ENCODE data around the gene C1R. TPM values are rescaled to one million over a fixed set of nuclear protein-coding genes. Genes with fewer than 3 reads are reported as not detected.
"Not testable (repeated sequence)": the region's sequence is repeated elsewhere in the genome, so short reads cannot be mapped to it uniquely, and the experiment has no call there.

C1R gene
- total and polyA plus RNA-seq, 4 donors = 148 to 1,570 (median 964) TPM

- intact Hi-C loops (cut with DNase I) = no loop called here
- ATAC-seq (ENCODE audit: low FRiP score) = no peak
- no peaks in the 10 kb centered on the region for H3K27me3 ChIP-seq (ENCODE audit: control insufficient read depth in 1 of 2, insufficient read depth in 2 of 2, low read length in 1 of 2)
- DNase-seq = no peak
- no peaks in the 10 kb centered on the region for H3K4me1 ChIP-seq (ENCODE audit: control insufficient read depth in 1 of 2, insufficient read depth in 2 of 2, low read length in 2 of 2)
- no peak overlapping the region for H3K4me3 ChIP-seq (ENCODE audit: low read length in 2 of 2)
- H3K27ac ChIP-seq (ENCODE audit: low read depth in 1 of 2, low read length in 2 of 2) = no peak overlapping the region
- 89 to 90% methylated on average over 4 of the region's 4 CpGs for WGBS, 2 donors
- no peaks in the 10 kb centered on the region for H3K36me3 ChIP-seq (ENCODE audit: control insufficient read depth in 1 of 2, insufficient read depth in 2 of 2, low read length in 1 of 2)
- no peaks in the 10 kb centered on the region for H3K9me3 ChIP-seq (ENCODE audit: control insufficient read depth, low read length)
These were observed 37.3 kb downstream of the C1R start for GRCh38 chr12:7054925-7055324.

- H3K9me3 ChIP-seq (ENCODE audit: control insufficient read depth, low read length); ATAC-seq (ENCODE audit: low FRiP score); intact Hi-C loops (cut with DNase I); DNase-seq; H3K4me3 ChIP-seq (ENCODE audit: low read length in 2 of 2); H3K27me3 ChIP-seq (ENCODE audit: control insufficient read depth in 1 of 2, insufficient read depth in 2 of 2, low read length in 1 of 2); H3K4me1 ChIP-seq (ENCODE audit: control insufficient read depth in 1 of 2, insufficient read depth in 2 of 2, low read length in 2 of 2); H3K36me3 ChIP-seq (ENCODE audit: control insufficient read depth in 1 of 2, insufficient read depth in 2 of 2, low read length in 1 of 2); H3K27ac ChIP-seq (ENCODE audit: low read depth in 1 of 2, low read length in 2 of 2): not testable (repeated sequence)
- whole genome bisulfite sequencing, 2 donors = 96% methylated on average over 3 of the region's 3 CpGs
These were observed 42.3 kb downstream of the C1R start for GRCh38 chr12:7049973-7050372.

GRCh38 chr12:7049445-7049951, 42.7 kb downstream of the C1R start:
- ATAC-seq (ENCODE audit: low FRiP score); H3K9me3 ChIP-seq (ENCODE audit: control insufficient read depth, low read length); H3K27me3 ChIP-seq (ENCODE audit: control insufficient read depth in 1 of 2, insufficient read depth in 2 of 2, low read length in 1 of 2); H3K36me3 ChIP-seq (ENCODE audit: control insufficient read depth in 1 of 2, insufficient read depth in 2 of 2, low read length in 1 of 2); intact Hi-C loops (cut with DNase I); DNase-seq; H3K27ac ChIP-seq (ENCODE audit: low read depth in 1 of 2, low read length in 2 of 2); H3K4me3 ChIP-seq (ENCODE audit: low read length in 2 of 2); H3K4me1 ChIP-seq (ENCODE audit: control insufficient read depth in 1 of 2, insufficient read depth in 2 of 2, low read length in 2 of 2): not testable (repeated sequence)
- 81 to 84% methylated on average over 10 of the region's 10 CpGs for WGBS, 2 donors

- intact Hi-C loops (cut with DNase I) = no loop called here
- Histone ChIP-seq H3K9me3 (ENCODE audit: control insufficient read depth, low read length) (no peaks in the 10 kb centered on the region), H3K27me3 (ENCODE audit: control insufficient read depth in 1 of 2, insufficient read depth in 2 of 2, low read length in 1 of 2) (no peaks in the 10 kb centered on the region), H3K36me3 (ENCODE audit: control insufficient read depth in 1 of 2, insufficient read depth in 2 of 2, low read length in 1 of 2) (no peaks in the 10 kb centered on the region), H3K27ac (ENCODE audit: low read depth in 1 of 2, low read length in 2 of 2) (no peak overlapping the region), H3K4me3 (ENCODE audit: low read length in 2 of 2) (no peak overlapping the region), H3K4me1 (ENCODE audit: control insufficient read depth in 1 of 2, insufficient read depth in 2 of 2, low read length in 2 of 2) (no peaks in the 10 kb centered on the region)
- no peak for DNase-seq
- WGBS, 2 donors = 63 to 73% methylated on average over 5 of the region's 5 CpGs
- ATAC-seq (ENCODE audit: low FRiP score) = no peak
These were observed 44.9 kb downstream of the C1R start for GRCh38 chr12:7047306-7047705.

DNA sequence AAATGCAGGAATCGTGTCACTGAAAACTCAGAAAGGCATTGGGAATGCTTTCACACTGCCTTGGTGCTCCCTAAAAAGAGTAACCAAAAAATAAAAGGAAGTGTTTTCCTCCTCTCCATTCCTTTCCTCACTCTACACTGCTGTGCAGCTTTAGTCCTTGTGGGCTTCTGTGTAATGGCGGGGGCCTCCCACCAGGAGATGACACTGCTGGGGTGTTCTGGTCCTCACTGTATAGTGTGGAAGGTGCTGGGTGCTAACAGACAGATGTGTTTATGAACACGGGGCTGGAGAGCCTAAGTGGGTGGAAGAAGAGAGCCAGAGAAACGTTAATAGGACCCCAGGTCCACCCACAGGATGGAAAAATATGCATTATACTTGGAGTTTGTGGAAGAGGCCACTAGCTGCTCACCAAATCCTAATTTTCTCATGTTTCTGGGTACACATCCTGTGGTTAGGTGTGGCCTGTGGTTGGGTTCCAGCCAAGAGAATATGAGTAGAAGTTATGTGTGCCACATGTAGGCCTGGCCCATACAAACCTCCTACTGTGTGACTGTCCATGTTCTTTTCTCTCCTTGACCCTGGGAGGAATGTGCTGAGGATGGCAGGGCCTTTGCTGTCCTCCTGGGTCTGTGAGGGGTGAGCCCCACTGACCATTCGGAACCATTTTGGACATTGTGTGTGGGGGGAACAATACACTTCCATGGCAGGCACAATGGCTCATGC, 45.7 kb downstream of the C1R start:
- DNase-seq (no peak), ATAC-seq (ENCODE audit: low FRiP score) (no peak)
- Histone ChIP-seq H3K36me3 (ENCODE audit: control insufficient read depth in 1 of 2, insufficient read depth in 2 of 2, low read length in 1 of 2) (no peaks in the 10 kb centered on the region), H3K4me3 (ENCODE audit: low read length in 2 of 2) (no peak overlapping the region), H3K9me3 (ENCODE audit: control insufficient read depth, low read length) (no peaks in the 10 kb centered on the region), H3K27ac (ENCODE audit: low read depth in 1 of 2, low read length in 2 of 2) (no peak overlapping the region), H3K4me1 (ENCODE audit: control insufficient read depth in 1 of 2, insufficient read depth in 2 of 2, low read length in 2 of 2) (no peaks in the 10 kb centered on the region), H3K27me3 (ENCODE audit: control insufficient read depth in 1 of 2, insufficient read depth in 2 of 2, low read length in 1 of 2) (no peaks in the 10 kb centered on the region)
- 82 to 83% methylated on average over 5 of the region's 5 CpGs for WGBS, 2 donors
- intact Hi-C loops (cut with DNase I) = no loop called here

DNA sequence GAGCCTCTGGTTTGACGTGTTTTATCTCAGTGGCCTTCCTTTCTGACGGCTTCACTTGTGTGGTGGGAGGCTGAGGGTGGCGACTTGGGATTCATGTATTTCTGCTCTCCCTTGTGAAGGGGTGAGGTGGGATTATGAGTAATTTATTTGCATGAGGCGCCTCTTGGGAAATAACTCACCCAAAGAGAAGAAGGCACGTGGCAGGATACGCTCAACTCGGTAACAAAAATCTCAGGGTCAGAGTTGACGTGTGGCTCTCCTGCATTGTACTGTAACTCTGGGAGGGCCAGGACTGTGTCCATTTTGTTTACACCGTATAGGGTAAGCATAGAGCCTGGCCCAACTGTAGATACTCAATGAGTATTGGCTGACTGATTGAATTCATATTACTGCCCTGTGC, 46.3 kb downstream of the C1R start:
- no peaks in the 10 kb centered on the region for H3K36me3 ChIP-seq (ENCODE audit: control insufficient read depth in 1 of 2, insufficient read depth in 2 of 2, low read length in 1 of 2)
- no peak for DNase-seq
- H3K27me3 ChIP-seq (ENCODE audit: control insufficient read depth in 1 of 2, insufficient read depth in 2 of 2, low read length in 1 of 2) = no peaks in the 10 kb centered on the region
- no peaks in the 10 kb centered on the region for H3K9me3 ChIP-seq (ENCODE audit: control insufficient read depth, low read length)
- no peak overlapping the region for H3K27ac ChIP-seq (ENCODE audit: low read depth in 1 of 2, low read length in 2 of 2)
- WGBS, 2 donors = 86 to 90% methylated on average over 9 of the region's 9 CpGs
- no peak overlapping the region for H3K4me3 ChIP-seq (ENCODE audit: low read length in 2 of 2)
- intact Hi-C loops (cut with DNase I) = no loop called here
- ATAC-seq (ENCODE audit: low FRiP score) = no peak
- H3K4me1 ChIP-seq (ENCODE audit: control insufficient read depth in 1 of 2, insufficient read depth in 2 of 2, low read length in 2 of 2) = no peaks in the 10 kb centered on the region

DNA sequence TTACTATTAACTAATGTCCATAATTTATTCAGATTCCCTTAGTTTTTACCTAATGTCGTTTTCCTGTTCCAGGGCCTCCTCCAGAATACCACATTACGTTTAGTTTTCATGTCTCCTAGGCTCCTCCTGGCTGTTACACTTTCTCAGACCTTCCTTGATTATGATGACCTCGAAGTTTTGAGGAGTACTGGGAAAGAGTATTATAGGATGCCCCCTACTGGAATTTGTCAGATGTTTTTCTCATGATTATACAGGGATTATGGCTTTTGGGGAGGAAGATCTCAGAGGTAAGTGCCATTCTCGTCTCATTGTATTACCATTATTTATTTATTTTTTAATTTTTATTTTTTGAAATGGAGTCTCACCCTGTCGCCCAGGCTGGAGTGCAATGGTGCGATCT, 49.4 kb downstream of the C1R start:
- DNase-seq = no peak
- WGBS, 2 donors = 45 to 47% methylated on average over 6 of the region's 6 CpGs

DNA sequence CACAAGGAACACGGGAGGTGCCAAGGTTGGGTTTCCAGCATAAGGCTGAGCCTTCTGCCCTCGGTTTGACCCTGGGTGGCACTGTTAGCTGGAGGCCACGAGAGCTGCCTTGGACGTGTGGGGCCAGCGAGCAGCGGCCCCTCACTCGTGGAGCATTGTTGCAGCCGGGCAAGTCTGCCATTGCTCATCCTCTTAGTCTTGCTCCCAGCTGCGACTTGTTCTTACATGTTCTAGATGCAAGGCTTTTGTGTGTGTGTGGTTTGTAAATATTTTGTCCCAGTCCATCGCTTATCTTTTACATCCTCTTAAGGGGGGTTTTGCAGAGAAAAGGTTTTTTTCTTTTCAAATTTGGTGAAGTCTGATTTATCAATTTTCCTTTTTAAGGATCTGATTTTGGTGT, 52.8 kb downstream of the C1R start:
- WGBS, 2 donors = 81 to 86% methylated on average over 10 of the region's 10 CpGs
- ATAC-seq (ENCODE audit: low FRiP score) (no peak), DNase-seq (no peak)
- Histone ChIP-seq H3K9me3 (ENCODE audit: control insufficient read depth, low read length) (no peaks in the 10 kb centered on the region), H3K36me3 (ENCODE audit: control insufficient read depth in 1 of 2, insufficient read depth in 2 of 2, low read length in 1 of 2) (no peaks in the 10 kb centered on the region), H3K27ac (ENCODE audit: low read depth in 1 of 2, low read length in 2 of 2) (no peak overlapping the region), H3K4me3 (ENCODE audit: low read length in 2 of 2) (no peak overlapping the region), H3K4me1 (ENCODE audit: control insufficient read depth in 1 of 2, insufficient read depth in 2 of 2, low read length in 2 of 2) (no peaks in the 10 kb centered on the region), H3K27me3 (ENCODE audit: control insufficient read depth in 1 of 2, insufficient read depth in 2 of 2, low read length in 1 of 2) (no peaks in the 10 kb centered on the region)
- intact Hi-C loops (cut with DNase I) = no loop called here

More for the DNA sequence above, 49.4 kb downstream of the C1R start:
- Histone ChIP-seq H3K36me3 (ENCODE audit: control insufficient read depth in 1 of 2, insufficient read depth in 2 of 2, low read length in 1 of 2) (no peaks in the 10 kb centered on the region), H3K9me3 (ENCODE audit: control insufficient read depth, low read length) (no peaks in the 10 kb centered on the region), H3K4me1 (ENCODE audit: control insufficient read depth in 1 of 2, insufficient read depth in 2 of 2, low read length in 2 of 2) (no peaks in the 10 kb centered on the region), H3K27ac (ENCODE audit: low read depth in 1 of 2, low read length in 2 of 2) (no peak overlapping the region), H3K27me3 (ENCODE audit: control insufficient read depth in 1 of 2, insufficient read depth in 2 of 2, low read length in 1 of 2) (no peaks in the 10 kb centered on the region), H3K4me3 (ENCODE audit: low read length in 2 of 2) (no peak overlapping the region)
- ATAC-seq (ENCODE audit: low FRiP score) = no peak
- intact Hi-C loops (cut with DNase I) = no loop called here

- Histone ChIP-seq H3K27me3 (ENCODE audit: control insufficient read depth in 1 of 2, insufficient read depth in 2 of 2, low read length in 1 of 2) (no peaks in the 10 kb centered on the region), H3K4me3 (ENCODE audit: low read length in 2 of 2) (no peak overlapping the region), H3K9me3 (ENCODE audit: control insufficient read depth, low read length) (no peaks in the 10 kb centered on the region), H3K27ac (ENCODE audit: low read depth in 1 of 2, low read length in 2 of 2) (no peak overlapping the region), H3K36me3 (ENCODE audit: control insufficient read depth in 1 of 2, insufficient read depth in 2 of 2, low read length in 1 of 2) (no peaks in the 10 kb centered on the region), H3K4me1 (ENCODE audit: control insufficient read depth in 1 of 2, insufficient read depth in 2 of 2, low read length in 2 of 2) (no peaks in the 10 kb centered on the region)
- no peak for DNase-seq
- intact Hi-C loops (cut with DNase I) = no loop called here
- ATAC-seq (ENCODE audit: low FRiP score) = no peak
- WGBS, 2 donors = 92 to 94% methylated on average over 22 of the region's 22 CpGs
These were observed 53.7 kb downstream of the C1R start for GRCh38 chr12:7038591-7038990.
